ENCODE data around the gene TTF2. TPM values are rescaled to one million over a fixed set of nuclear protein-coding genes. Genes with fewer than 3 reads are reported as not detected.

Gene TTF2
- total and polyA plus RNA-seq, 7 experiments from 2014 or later: 9.1 to 74.4 (median 32.6) TPM

- intact Hi-C loops (cut with micrococcal nuclease): loop anchor here in 1 of 2 donors (2.0 kb wide), 1 partner anchor 17 kb away; the partner anchor contains the start of gene CD101
- CTCF ChIA-PET: no interaction called here
- DNase-seq (no peak), ATAC-seq (no peak)
- H3K27ac Mint-ChIP-seq: peak overlapping the region in 5 of 9 donors; percentile 12 to 70 (median 54)
- Histone ChIP-seq H3K36me3 (ENCODE audit: control insufficient read depth in 2 of 3, insufficient read depth in 3 of 3, low read length in 3 of 3) (peaks cover 0 to 4% (median 0%) of the 10 kb centered on the region in 3 experiments), H3K4me1 (ENCODE audit: control insufficient read depth in 2 of 2, insufficient read depth in 2 of 2, low read length in 2 of 2) (no peaks in the 10 kb centered on the region), H3K9me3 (ENCODE audit: control insufficient read depth in 2 of 3, low read length in 3 of 3) (no peaks in the 10 kb centered on the region), H3K27ac (ENCODE audit: low read depth, low read length) (no peak overlapping the region), H3K4me3 (ENCODE audit: low read length) (no peak overlapping the region), H3K27me3 (ENCODE audit: control insufficient read depth in 2 of 2, insufficient read depth in 2 of 2, low read length in 2 of 2) (no peaks in the 10 kb centered on the region)
- H3K36me3 Mint-ChIP-seq: peaks cover 0 to 23% (median 9%) of the 10 kb centered on the region in 5 donors
- peaks cover 0 to 58% (median 24%) of the 10 kb centered on the region in 7 donors for H3K4me1 Mint-ChIP-seq
- H3K9me3 Mint-ChIP-seq: peaks cover 0 to 5% (median 0%) of the 10 kb centered on the region in 11 donors
- POLR2A ChIA-PET: interaction anchor here (1.0 kb wide), 1 partner anchor 16 kb away, joined by 3 read pairs; the partner anchor contains the start of gene CD101
- H3K4me3 Mint-ChIP-seq: no peak overlapping the region
- H3K27me3 Mint-ChIP-seq: no peaks in the 10 kb centered on the region
These were observed 42.5 kb upstream of the TTF2 start for GRCh38 chr1:117017648-117018047.

- Mint-ChIP-seq H3K36me3 (peaks cover 0 to 26% (median 16%) of the 10 kb centered on the region in 5 donors), H3K4me1 (peaks cover 0 to 31% (median 11%) of the 10 kb centered on the region in 7 donors), H3K27ac (no peak overlapping the region), H3K9me3 (peaks cover 0 to 5% (median 0%) of the 10 kb centered on the region in 11 donors), H3K4me3 (no peak overlapping the region), H3K27me3 (peaks cover 0 to 3% (median 0%) of the 10 kb centered on the region in 5 donors)
- H3K27me3 ChIP-seq (ENCODE audit: control insufficient read depth in 2 of 2, insufficient read depth in 2 of 2, low read length in 2 of 2): no peaks in the 10 kb centered on the region
- no peaks in the 10 kb centered on the region for H3K9me3 ChIP-seq (ENCODE audit: control insufficient read depth in 2 of 3, low read length in 3 of 3)
- DNase-seq (no peak), ATAC-seq (no peak)
- CTCF ChIA-PET: no interaction called here
- POLR2A ChIA-PET: interaction anchor here (1.1 kb wide), 2 partner anchors 21 to 29 kb away, joined by 3 read pairs; no protein-coding TSS in a partner anchor
- H3K4me1 ChIP-seq (ENCODE audit: control insufficient read depth in 2 of 2, insufficient read depth in 2 of 2, low read length in 2 of 2): no peaks in the 10 kb centered on the region
- peaks cover 0 to 4% (median 0%) of the 10 kb centered on the region in 3 experiments for H3K36me3 ChIP-seq (ENCODE audit: control insufficient read depth in 2 of 3, insufficient read depth in 3 of 3, low read length in 3 of 3)
- H3K4me3 ChIP-seq (ENCODE audit: low read length): no peak overlapping the region
- intact Hi-C loops (cut with micrococcal nuclease): no loop called here
- no peak overlapping the region for H3K27ac ChIP-seq (ENCODE audit: low read depth, low read length)
These were observed 39.5 kb upstream of the TTF2 start for GRCh38 chr1:117020526-117021156.

- ChIA-PET POLR2A (interaction anchor here (1.2 kb wide), 1 partner anchor 13 kb away, joined by 4 read pairs; no protein-coding TSS in a partner anchor), CTCF (interaction anchor here (0.8 kb wide), 1 partner anchor 13 kb away, joined by 3 read pairs; no protein-coding TSS in a partner anchor)
- intact Hi-C loops (cut with micrococcal nuclease): no loop called here
- Histone ChIP-seq H3K9me3 (ENCODE audit: control insufficient read depth in 2 of 3, low read length in 3 of 3) (no peaks in the 10 kb centered on the region), H3K27me3 (ENCODE audit: control insufficient read depth in 2 of 2, insufficient read depth in 2 of 2, low read length in 2 of 2) (no peaks in the 10 kb centered on the region), H3K27ac (ENCODE audit: low read depth, low read length) (no peak overlapping the region), H3K4me3 (ENCODE audit: low read length) (no peak overlapping the region), H3K4me1 (ENCODE audit: control insufficient read depth in 2 of 2, insufficient read depth in 2 of 2, low read length in 2 of 2) (no peaks in the 10 kb centered on the region), H3K36me3 (ENCODE audit: control insufficient read depth in 2 of 3, insufficient read depth in 3 of 3, low read length in 3 of 3) (peaks cover 0 to 4% (median 0%) of the 10 kb centered on the region in 3 experiments)
- Mint-ChIP-seq H3K4me1 (peaks cover 0 to 20% (median 7%) of the 10 kb centered on the region in 7 donors), H3K27ac (no peak overlapping the region), H3K27me3 (peaks cover 0 to 3% (median 0%) of the 10 kb centered on the region in 5 donors), H3K36me3 (peaks cover 0 to 26% (median 16%) of the 10 kb centered on the region in 5 donors), H3K9me3 (peaks cover 0 to 5% (median 0%) of the 10 kb centered on the region in 11 donors), H3K4me3 (no peak overlapping the region)
- ATAC-seq: no peak
- no peak for DNase-seq
These were observed 38.0 kb upstream of the TTF2 start for GRCh38 chr1:117022114-117022513.

GRCh38 chr1:117025568-117025967 is 34.6 kb upstream of the TTF2 start:
- Histone ChIP-seq H3K27me3 (ENCODE audit: control insufficient read depth in 2 of 2, insufficient read depth in 2 of 2, low read length in 2 of 2) (no peaks in the 10 kb centered on the region), H3K4me1 (ENCODE audit: control insufficient read depth in 2 of 2, insufficient read depth in 2 of 2, low read length in 2 of 2) (no peaks in the 10 kb centered on the region), H3K9me3 (ENCODE audit: control insufficient read depth in 2 of 3, low read length in 3 of 3) (no peaks in the 10 kb centered on the region), H3K36me3 (ENCODE audit: control insufficient read depth in 2 of 3, insufficient read depth in 3 of 3, low read length in 3 of 3) (peaks cover 0 to 4% (median 0%) of the 10 kb centered on the region in 3 experiments), H3K27ac (ENCODE audit: low read depth, low read length) (no peak overlapping the region), H3K4me3 (ENCODE audit: low read length) (no peak overlapping the region)
- peaks cover 0 to 3% (median 0%) of the 10 kb centered on the region in 5 donors for H3K27me3 Mint-ChIP-seq
- peaks cover 0 to 5% (median 4%) of the 10 kb centered on the region in 7 donors for H3K4me1 Mint-ChIP-seq
- H3K9me3 Mint-ChIP-seq: no peaks in the 10 kb centered on the region
- no peak for ATAC-seq
- intact Hi-C loops (cut with micrococcal nuclease): no loop called here
- DNase-seq: no peak
- POLR2A ChIA-PET: no interaction called here
- CTCF ChIA-PET: no interaction called here
- peaks cover 0 to 15% (median 7%) of the 10 kb centered on the region in 5 donors for H3K36me3 Mint-ChIP-seq
- no peak overlapping the region for H3K4me3 Mint-ChIP-seq
- peak overlapping the region in 1 of 9 donors; percentile 26 for H3K27ac Mint-ChIP-seq

GRCh38 chr1:117026361-117026760 is 33.8 kb upstream of the TTF2 start:
- ATAC-seq: no peak
- POLR2A ChIA-PET: no interaction called here
- no peak for DNase-seq
- Histone ChIP-seq H3K27ac (ENCODE audit: low read depth, low read length) (no peak overlapping the region), H3K4me3 (ENCODE audit: low read length) (no peak overlapping the region), H3K9me3 (ENCODE audit: control insufficient read depth in 2 of 3, low read length in 3 of 3) (no peaks in the 10 kb centered on the region), H3K27me3 (ENCODE audit: control insufficient read depth in 2 of 2, insufficient read depth in 2 of 2, low read length in 2 of 2) (no peaks in the 10 kb centered on the region), H3K36me3 (ENCODE audit: control insufficient read depth in 2 of 3, insufficient read depth in 3 of 3, low read length in 3 of 3) (peaks cover 0 to 4% (median 0%) of the 10 kb centered on the region in 3 experiments), H3K4me1 (ENCODE audit: control insufficient read depth in 2 of 2, insufficient read depth in 2 of 2, low read length in 2 of 2) (no peaks in the 10 kb centered on the region)
- Mint-ChIP-seq H3K9me3 (no peaks in the 10 kb centered on the region), H3K4me3 (no peak overlapping the region), H3K27ac (peak overlapping the region in 1 of 9 donors; percentile 6), H3K36me3 (peaks cover 0 to 15% (median 7%) of the 10 kb centered on the region in 5 donors), H3K27me3 (peaks cover 0 to 3% (median 0%) of the 10 kb centered on the region in 5 donors), H3K4me1 (peaks cover 0 to 6% (median 4%) of the 10 kb centered on the region in 7 donors)
- CTCF ChIA-PET: no interaction called here
- intact Hi-C loops (cut with micrococcal nuclease): no loop called here

- intact Hi-C loops (cut with micrococcal nuclease): no loop called here
- ATAC-seq (no peak), DNase-seq (no peak)
- H3K4me3 Mint-ChIP-seq: no peak overlapping the region
- CTCF ChIA-PET: interaction anchor here (0.6 kb wide), 1 partner anchor 599 kb away, joined by 3 read pairs; no protein-coding TSS in a partner anchor
- Histone ChIP-seq H3K27ac (ENCODE audit: low read depth, low read length) (no peak overlapping the region), H3K36me3 (ENCODE audit: control insufficient read depth in 2 of 3, insufficient read depth in 3 of 3, low read length in 3 of 3) (no peaks in the 10 kb centered on the region), H3K4me1 (ENCODE audit: control insufficient read depth in 2 of 2, insufficient read depth in 2 of 2, low read length in 2 of 2) (no peaks in the 10 kb centered on the region), H3K9me3 (ENCODE audit: control insufficient read depth in 2 of 3, low read length in 3 of 3) (no peaks in the 10 kb centered on the region), H3K4me3 (ENCODE audit: low read length) (no peak overlapping the region), H3K27me3 (ENCODE audit: control insufficient read depth in 2 of 2, insufficient read depth in 2 of 2, low read length in 2 of 2) (no peaks in the 10 kb centered on the region)
- H3K9me3 Mint-ChIP-seq: no peaks in the 10 kb centered on the region
- POLR2A ChIA-PET: no interaction called here
- peaks cover 6 to 28% (median 15%) of the 10 kb centered on the region in 7 donors for H3K4me1 Mint-ChIP-seq
- H3K27ac Mint-ChIP-seq: no peak overlapping the region
- peaks cover 0 to 6% (median 1%) of the 10 kb centered on the region in 5 donors for H3K36me3 Mint-ChIP-seq
- H3K27me3 Mint-ChIP-seq: peaks cover 0 to 1% (median 0%) of the 10 kb centered on the region in 5 donors
These were observed 30.4 kb upstream of the TTF2 start for GRCh38 chr1:117029685-117030084.
